ENCODE measurements around the gene EQTN. TPM values are rescaled to one million over a fixed set of nuclear protein-coding genes. Genes with fewer than 3 reads are reported as not detected.

The EQTN gene
- total RNA-seq, 1 donor from 2014 or later = 1.2 TPM

- TF ChIP-seq CTCF (IDR thresholded peaks at IDR 0.05; ENCODE audit: unreplicated experiment) = no peak
- Mint-ChIP-seq H3K9me3 (no peaks in the 10 kb centered on the region), H3K27ac (no peak overlapping the region), H3K4me3 (no peak overlapping the region), H3K36me3 (no peaks in the 10 kb centered on the region), H3K4me1 (no peaks in the 10 kb centered on the region), H3K27me3 (ENCODE audit: low read depth) (no peaks in the 10 kb centered on the region)
- DNase-seq (ENCODE audit: low spot score in 2 of 2, unreplicated experiment in 2 of 2) = no peak
Observed at GRCh38 chr9:27273186-27273585, 23.8 kb downstream of the EQTN start.

- no peak for DNase-seq (ENCODE audit: low spot score in 2 of 2, unreplicated experiment in 2 of 2)
- no peaks in the 10 kb centered on the region for H3K36me3 Mint-ChIP-seq
- H3K27ac Mint-ChIP-seq = no peak overlapping the region
- H3K4me3 Mint-ChIP-seq = no peak overlapping the region
- no peaks in the 10 kb centered on the region for H3K9me3 Mint-ChIP-seq
- no peaks in the 10 kb centered on the region for H3K27me3 Mint-ChIP-seq (ENCODE audit: low read depth)
- H3K4me1 Mint-ChIP-seq = peaks cover 3% of the 10 kb centered on the region
- TF ChIP-seq CTCF (IDR thresholded peaks at IDR 0.05; ENCODE audit: unreplicated experiment) = no peak
Observed at GRCh38 chr9:27272103-27272502, 24.8 kb downstream of the EQTN start.

- H3K27me3 Mint-ChIP-seq (ENCODE audit: low read depth) = no peaks in the 10 kb centered on the region
Observed at GRCh38 chr9:27261517-27262211, 35.3 kb downstream of the EQTN start.

GRCh38 chr9:27260789-27261516 is 36.0 kb downstream of the EQTN start:
- H3K4me1 Mint-ChIP-seq = no peaks in the 10 kb centered on the region
- H3K27me3 Mint-ChIP-seq (ENCODE audit: low read depth) = no peaks in the 10 kb centered on the region
- no peaks in the 10 kb centered on the region for H3K9me3 Mint-ChIP-seq
- no peak overlapping the region for H3K4me3 Mint-ChIP-seq
- no peaks in the 10 kb centered on the region for H3K36me3 Mint-ChIP-seq
- DNase-seq (ENCODE audit: low spot score in 2 of 2, unreplicated experiment in 2 of 2) = no peak
- no peak for TF ChIP-seq CTCF (IDR thresholded peaks at IDR 0.05; ENCODE audit: unreplicated experiment)
- no peak overlapping the region for H3K27ac Mint-ChIP-seq

More at GRCh38 chr9:27261517-27262211, 35.3 kb downstream of the EQTN start:
- no peaks in the 10 kb centered on the region for H3K9me3 Mint-ChIP-seq
- no peak for TF ChIP-seq CTCF (IDR thresholded peaks at IDR 0.05; ENCODE audit: unreplicated experiment)
- no peak overlapping the region for H3K4me3 Mint-ChIP-seq
- no peak for DNase-seq (ENCODE audit: low spot score in 2 of 2, unreplicated experiment in 2 of 2)
- H3K4me1 Mint-ChIP-seq = no peaks in the 10 kb centered on the region
- H3K36me3 Mint-ChIP-seq = no peaks in the 10 kb centered on the region
- no peak overlapping the region for H3K27ac Mint-ChIP-seq

- peaks cover 3% of the 10 kb centered on the region for H3K9me3 Mint-ChIP-seq
- no peak overlapping the region for H3K4me3 Mint-ChIP-seq
- TF ChIP-seq CTCF (IDR thresholded peaks at IDR 0.05; ENCODE audit: unreplicated experiment) = no peak
- H3K27me3 Mint-ChIP-seq (ENCODE audit: low read depth) = peaks cover 4% of the 10 kb centered on the region
- DNase-seq (ENCODE audit: low spot score in 2 of 2, unreplicated experiment in 2 of 2) = no peak
- no peaks in the 10 kb centered on the region for H3K4me1 Mint-ChIP-seq
- no peaks in the 10 kb centered on the region for H3K36me3 Mint-ChIP-seq
- H3K27ac Mint-ChIP-seq = no peak overlapping the region
Observed at GRCh38 chr9:27258662-27259061, 38.3 kb downstream of the EQTN start.

Data from mesothelial cell of epicardium (in vitro differentiated cells).